Hepatic stellate cell (primary cell): ENCODE measurements around the gene KIF17.
"Not testable (repeated sequence)": the region's sequence is repeated elsewhere in the genome, so short reads cannot be mapped to it uniquely, and the experiment has no call there.

ENCODE experiments used
- DNase-seq: peaks from one replicate; pipeline ENCODE4 v3.0.0; 2011; ENCODE audit warnings: low spot score

The KIF17 gene

GRCh38 chr1:20727746-20728316 is 10.0 kb upstream of the KIF17 start:
- no peak for DNase-seq

GRCh38 chr1:20726932-20727745 is 9.3 kb upstream of the KIF17 start:
- DNase-seq = no peak

- no peak for DNase-seq
These were observed 8.5 kb upstream of the KIF17 start for GRCh38 chr1:20726118-20726911.

GRCh38 chr1:20725189-20726117 is 7.6 kb upstream of the KIF17 start:
- DNase-seq = peak; percentile 59

- DNase-seq = no peak
These were observed 6.8 kb upstream of the KIF17 start for GRCh38 chr1:20724364-20725188.

DNA sequence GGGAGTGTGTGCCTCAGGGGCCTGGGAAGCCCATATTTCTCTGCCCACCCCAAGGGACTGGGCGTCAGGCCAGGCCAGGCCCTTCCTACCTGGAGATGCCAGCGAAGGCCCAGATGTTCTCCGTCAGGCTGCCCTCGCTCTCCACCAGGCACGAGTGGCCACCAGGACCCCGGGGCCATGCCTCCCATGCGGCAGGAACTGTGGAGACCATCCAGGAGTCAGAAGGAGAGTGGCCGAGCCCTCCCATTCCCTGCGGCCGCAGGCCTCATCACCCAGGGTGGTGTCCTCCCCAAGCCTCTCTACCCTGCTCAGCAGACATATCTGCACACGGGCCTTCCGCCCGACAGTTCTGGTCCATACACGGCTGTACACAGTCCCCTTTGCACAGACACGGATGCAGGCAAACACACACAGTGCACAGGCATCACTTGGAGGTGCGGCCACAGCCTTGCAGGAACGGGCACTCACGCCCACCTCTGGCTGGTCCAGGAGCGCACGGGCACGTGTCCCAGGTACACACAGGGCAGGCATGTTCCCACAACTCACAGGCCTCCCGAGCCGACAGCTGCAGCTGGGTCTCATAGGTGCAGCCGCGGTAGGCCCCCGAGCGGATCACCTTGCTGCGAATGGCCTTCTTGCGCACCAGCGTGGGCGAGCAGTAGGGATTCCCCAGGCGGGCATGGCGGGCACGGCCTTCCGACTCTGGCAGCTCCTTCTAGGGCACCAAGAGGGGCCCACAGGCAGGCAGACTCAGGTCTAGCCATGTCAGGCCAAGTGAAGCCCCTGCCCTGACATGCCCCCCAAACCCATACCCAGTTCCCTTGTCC is 5.9 kb upstream of the KIF17 start:
- DNase-seq = no peak

DNA sequence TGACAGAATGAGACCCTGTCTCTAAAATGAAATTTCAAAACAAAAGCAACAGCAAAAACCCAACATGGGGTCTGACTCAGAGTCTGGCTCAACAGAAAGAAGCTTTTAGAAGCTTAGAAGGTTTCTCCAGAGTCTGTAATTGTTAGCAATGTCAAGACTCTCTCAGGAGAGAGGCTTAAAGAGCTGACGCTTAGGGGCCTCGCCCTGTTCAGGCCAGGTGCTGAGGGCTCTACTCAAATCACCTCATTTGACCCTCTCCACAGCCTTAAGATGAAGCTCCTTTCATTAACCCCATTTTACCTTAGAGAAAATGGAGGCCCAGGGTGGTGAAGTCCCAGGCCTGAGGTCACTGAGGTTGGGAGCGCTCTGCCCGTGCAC is 5.3 kb upstream of the KIF17 start:
- no peak for DNase-seq

DNA sequence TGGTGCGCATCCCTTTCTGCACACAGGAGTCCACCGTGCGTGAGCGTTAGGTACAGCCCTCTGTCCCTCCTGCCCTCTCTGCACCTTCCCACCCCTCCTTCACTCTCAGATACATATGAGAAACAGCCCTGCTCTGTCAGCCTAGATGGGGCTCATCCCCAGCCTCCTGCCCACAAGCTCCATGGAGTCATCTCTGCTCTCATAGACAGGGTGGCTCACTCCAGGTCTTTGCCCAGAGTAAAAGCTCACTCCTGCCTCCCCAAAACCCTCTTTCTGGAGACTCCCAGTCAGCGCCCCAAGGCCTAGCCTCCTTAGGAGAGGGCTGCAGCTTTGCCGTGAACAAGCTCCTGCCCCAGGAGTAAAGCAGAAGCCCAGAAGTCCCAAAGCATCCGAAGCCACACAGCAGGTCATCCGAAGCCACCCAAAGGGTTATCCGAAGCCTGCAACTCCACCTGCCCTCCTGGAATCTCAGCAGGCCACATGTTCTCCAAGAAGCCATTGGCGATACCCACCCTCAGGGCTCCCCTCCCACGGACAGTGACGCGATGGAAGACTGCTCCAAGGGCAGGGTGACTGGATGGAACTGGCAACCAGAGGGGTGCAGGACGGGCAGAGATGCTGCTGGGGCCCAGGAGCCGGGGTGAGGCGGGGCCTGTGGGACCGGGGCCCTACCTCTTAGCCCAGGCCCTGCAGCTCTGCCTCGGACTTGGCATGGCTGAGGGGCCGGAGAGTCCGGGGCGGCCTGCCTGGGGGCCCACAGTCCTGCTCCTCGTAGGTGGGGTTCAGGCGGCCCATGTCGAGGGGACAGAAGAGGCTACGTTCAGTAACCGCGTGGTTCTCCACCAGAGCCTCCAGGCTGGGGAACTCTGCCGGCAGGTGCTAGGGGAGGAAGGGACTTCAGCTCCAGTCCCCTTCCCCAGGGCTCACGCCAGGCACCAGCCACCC is 3.6 kb upstream of the KIF17 start:
- DNase-seq = no peak

- DNase-seq = no peak
These were observed 2.9 kb upstream of the KIF17 start for GRCh38 chr1:20720631-20721091.

- DNase-seq = no peak
These were observed 2.2 kb upstream of the KIF17 start for GRCh38 chr1:20719871-20720620.

- no peak for DNase-seq
These were observed 1.5 kb upstream of the KIF17 start for GRCh38 chr1:20719261-20719660.

DNA sequence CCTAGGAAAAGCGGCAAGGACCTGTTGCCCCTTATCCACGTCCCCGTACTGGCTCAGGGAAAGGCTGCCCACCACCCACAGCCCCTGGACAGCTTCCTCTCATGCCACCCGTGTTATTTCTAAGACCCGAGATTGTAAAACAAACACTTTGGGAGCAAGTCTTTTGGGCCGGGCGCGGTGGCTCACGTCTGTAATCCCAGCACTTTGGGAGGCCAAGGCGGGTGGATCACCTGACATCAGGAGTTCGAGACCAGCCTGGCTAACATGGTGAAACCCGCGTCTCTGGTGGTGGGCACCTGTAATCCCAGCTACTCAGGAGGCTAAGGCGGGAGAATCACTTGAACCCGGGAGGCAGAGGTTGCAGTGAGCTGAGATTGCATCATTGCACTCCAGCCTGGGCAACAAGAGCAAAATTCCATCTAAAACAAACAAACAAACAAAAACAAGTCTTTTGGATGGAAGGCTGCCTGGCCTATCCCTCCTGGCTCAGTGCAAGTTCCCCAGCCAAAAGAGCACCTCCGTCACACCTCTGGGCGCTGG is 606 bp upstream of the KIF17 start:
- DNase-seq = not testable (repeated sequence)

GRCh38 chr1:20716232-20716631 is 1.6 kb downstream of the KIF17 start:
- no peak for DNase-seq

DNA sequence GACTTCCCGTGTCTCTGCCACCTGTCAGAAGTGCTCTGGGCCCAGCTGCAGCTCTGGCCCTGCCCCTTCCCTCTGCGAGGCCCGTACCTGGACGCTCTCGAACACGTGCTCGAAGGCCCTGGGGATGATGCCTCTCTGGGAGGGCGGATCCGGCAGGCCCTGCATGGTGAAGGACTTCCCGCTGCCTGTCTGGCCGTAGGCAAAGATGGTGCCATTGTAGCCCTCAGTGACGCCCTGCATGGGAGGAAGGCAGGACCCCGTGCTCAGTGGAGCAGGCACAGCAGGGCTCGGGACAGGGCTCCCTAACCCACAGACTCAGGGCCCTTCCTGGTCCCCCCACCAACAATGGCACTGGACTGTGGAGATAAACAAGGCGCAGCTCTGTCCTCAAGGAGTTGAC is 2.4 kb downstream of the KIF17 start:
- no peak for DNase-seq

- DNase-seq = no peak
These were observed 4.4 kb downstream of the KIF17 start for GRCh38 chr1:20713440-20713839.

GRCh38 chr1:20712215-20712577 is 5.6 kb downstream of the KIF17 start:
- no peak for DNase-seq

DNA sequence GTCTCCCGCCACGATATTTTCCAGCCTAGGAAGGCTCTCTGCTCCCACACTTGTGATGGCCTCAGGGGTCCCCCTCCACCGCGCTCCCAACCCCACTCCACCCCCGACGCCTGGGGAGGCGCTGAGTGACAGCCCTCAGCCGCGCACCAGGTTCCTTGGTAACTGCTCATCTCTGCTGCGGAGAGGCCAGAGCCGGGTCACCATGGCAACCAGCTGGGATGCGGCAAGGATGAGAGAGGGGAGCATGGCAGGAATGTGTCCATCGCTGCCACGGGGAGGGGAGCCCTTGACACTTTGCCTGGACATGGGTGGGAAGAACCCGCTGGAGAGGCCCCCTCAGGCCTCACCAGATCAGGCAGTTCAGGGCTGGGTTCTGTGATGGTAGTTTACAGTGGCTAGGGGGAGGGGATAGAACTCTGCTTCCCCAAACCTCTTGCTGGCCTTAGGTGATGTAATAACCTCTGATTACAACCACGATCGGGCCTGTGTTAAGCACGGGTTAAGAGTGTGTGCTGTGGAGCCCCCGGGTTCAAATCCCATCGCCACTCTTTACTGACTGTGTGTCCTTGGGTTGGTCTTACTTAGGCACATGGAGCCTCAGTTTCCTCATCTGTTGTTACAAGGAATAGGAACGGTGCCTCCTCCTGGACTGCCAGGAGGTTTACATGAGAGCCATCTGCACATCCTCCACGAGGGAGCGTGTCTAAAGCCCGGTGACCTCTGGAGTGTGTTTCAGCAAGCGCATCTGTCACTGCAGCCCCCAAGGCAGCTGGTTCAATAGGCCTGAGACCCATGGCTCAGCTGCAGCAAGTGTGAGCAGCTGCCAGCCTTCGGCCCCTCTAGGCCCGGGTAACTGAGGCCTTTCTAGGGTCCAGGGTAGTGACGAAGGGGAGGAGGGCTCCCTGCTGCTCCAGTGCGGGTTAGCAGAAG is 6.3 kb downstream of the KIF17 start:
- no peak for DNase-seq
